Measurements from ENCODE around the gene QSOX2. TPM values are rescaled to one million over a fixed set of nuclear protein-coding genes. Genes with fewer than 3 reads are reported as not detected.

QSOX2 gene
- total RNA-seq, 1 experiment from 2014 or later, result 20.1 TPM

DNA sequence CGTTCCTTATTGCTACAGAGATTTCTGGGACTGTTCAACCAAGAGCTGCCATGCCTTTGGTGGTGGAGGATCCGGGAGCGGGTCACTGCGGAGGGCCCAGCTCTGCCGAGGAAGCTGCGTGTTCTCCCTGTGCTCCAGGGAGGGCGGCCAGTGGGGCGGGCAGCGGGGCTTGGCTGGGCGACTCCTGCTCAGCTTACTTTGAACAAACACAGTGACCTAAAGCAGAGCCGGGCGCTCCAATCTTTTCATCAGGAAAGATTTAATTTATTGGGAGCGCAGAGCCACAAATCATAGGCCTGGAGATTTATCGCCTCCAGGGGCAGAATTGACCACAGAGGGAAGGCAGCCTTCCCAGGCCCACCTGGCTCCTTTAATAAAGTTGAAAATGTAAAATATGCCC is 68.4 kb downstream of the QSOX2 start:
- no peak for DNase-seq (ENCODE audit: low read depth)

- DNase-seq (ENCODE audit: low read depth), result no peak
Measured at GRCh38 chr9:136175616-136176197, 69.9 kb downstream of the QSOX2 start.

GRCh38 chr9:136174779-136175615 is 70.6 kb downstream of the QSOX2 start:
- DNase-seq (ENCODE audit: low read depth), result no peak

DNA sequence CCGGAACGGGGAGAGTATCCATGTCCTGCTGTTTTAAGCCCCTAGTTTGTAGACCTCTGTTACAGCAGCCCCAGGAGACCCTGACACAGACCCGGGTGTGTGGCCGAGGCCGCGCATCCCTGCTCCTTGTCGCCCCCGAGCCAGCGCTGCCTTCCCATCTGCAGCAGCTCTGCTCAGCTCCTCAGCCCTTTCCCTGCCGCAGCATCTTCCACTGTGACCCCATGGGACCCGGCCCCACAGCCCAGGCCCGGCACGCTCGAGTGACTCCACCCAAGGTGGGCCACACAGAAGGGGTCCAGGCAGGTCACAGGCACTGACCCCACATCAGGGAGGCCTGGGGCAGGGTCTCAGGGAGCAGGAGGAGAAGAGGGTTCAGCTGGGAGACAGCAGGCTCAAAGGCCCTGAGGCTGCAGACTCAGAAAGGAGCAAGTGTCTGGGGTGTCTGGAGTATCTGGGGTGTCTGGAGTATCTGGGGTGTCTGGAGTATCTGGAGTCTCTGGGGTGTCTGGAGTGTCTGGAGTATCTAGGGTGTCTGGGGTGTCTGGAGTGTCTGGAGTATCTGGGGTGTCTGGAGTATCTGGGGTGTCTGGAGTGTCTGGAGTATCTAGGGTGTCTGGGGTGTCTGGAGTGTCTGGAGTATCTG is 71.8 kb downstream of the QSOX2 start:
- no peak for DNase-seq (ENCODE audit: low read depth)

DNA sequence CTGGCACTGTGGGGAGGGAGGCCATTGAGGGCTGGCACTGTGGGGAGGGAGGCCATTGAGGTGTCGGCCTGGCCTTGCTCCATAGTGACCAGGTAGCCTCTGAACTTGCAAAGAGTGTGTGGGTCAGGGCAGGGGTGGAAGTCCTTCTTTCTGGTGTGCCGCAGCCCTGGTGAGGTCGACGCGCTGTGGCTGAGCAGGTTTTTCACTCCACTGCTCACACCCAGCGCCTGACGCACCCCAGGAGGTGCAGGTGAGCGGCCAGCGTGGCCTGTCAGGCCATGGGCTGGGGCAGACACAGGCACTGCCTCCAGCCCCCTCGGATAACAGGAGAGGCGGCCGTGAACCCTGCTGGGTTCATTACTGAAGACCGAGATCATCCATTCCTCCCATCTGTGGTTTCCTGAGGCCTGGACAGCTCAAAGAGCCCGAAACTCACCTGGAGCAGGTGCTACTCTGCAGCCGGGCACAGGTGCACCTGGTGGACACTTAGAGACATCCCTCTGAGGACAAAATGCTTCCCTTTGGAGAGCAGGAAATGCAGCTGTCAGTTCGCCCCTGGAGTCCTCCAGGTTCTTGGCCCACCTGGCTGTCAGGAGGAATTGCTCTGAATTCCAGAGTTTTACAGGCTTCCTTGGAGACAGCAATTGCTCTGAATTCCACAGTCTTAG is 73.1 kb downstream of the QSOX2 start:
- no peak for DNase-seq (ENCODE audit: low read depth)

DNA sequence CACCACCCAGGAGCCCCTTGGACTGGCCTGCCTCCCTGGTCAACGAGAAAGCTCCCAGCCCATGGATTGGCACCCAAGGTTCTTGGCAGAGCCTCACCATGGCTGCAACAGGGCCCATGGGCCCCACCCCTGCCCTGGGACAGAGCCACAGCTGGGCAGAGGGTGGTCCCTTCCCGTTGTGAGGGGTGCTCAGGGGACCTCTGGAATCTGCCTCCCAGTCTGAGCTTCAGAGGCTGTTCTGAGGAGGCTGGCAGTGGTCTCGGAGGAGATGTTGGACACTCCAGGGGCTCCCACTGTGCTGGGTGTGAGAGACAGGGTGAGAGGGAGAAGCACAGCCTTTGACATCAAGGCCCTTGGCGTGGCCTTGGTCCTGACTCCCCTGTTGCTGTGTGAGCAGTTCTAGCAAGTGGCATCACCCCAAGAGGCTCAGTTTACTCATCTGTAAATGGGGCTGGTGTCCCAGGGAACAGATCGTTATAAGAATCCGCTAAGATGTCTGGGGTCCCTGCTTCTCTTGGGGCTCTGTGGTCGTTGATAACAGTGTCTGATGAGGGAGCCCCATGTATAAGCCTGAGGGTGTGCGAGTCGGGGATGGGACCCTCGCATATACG is 73.7 kb downstream of the QSOX2 start:
- no peak for DNase-seq (ENCODE audit: low read depth)

DNA sequence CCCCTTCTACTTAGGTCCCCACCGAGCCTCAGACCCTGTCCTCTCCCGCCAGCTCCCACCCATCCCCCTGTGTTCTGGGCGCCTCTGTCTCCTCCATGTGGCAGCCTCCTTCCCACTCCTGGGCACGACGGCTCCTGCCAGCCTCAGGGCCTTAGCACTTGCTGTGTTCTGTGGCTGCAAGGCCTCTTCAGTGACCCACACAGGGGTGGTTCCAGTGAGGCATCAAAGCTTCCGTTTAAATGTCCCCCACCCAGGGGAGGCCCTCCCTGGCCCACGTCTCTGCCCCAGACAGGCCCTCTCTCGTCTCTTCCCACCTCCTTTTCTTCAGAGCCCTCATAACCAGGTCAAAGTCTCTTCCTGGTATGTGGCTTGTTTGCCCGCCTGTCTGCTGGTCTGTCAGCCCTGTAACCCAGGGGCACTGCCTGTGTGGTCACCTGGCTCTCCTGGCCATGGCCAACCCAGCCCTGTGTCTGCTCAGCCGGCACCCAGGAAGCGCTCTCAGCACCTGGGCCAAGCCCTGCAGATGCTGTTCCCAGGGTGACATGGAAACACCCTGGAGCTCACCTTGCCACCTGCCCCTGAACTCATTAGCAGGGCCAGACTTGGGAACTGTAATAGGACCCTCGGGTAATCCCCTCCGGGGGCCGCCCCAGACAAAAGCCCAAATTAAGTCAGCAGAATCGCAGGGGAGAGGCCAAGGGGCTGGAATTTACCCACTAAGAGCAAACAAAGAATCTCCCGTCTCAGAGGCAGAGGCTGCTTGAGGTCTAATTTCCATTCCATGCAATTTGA is 74.4 kb downstream of the QSOX2 start:
- no peak for DNase-seq (ENCODE audit: low read depth)

- DNase-seq (ENCODE audit: low read depth), result no peak
Measured at GRCh38 chr9:136170006-136170901, 75.4 kb downstream of the QSOX2 start.

GRCh38 chr9:136169495-136169894 is 76.1 kb downstream of the QSOX2 start:
- no peak for DNase-seq (ENCODE audit: low read depth)

- no peak for DNase-seq (ENCODE audit: low read depth)
Measured at GRCh38 chr9:136163248-136163850, 82.3 kb downstream of the QSOX2 start.

DNA sequence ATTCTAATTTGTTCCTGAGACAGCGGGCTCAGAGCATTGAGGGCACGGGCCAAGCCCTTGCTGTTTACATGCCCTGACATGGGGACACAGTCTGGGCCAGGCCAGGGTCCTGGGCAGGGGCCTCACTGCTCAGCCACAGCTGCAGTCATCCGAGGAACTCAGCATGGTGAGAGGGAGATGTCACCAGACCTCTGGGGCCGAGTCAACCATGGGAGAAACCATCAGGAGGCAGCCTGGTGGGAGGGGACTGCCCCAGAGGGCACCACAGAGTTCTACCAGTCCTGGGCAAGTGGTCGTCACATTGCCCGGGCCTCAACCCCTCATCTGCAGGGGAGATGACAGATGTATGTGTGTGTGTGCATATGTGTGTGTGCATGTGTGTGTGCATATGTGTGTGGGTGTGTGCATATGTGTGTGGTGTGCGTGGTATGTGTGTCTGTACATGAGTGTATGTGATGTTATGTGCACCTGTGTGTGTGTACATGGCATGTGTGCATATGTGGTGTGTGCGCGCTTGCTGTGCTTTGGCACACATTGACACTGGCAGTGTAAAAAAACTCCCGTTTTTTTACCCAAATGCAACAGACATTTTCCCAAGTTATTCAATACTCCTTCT is 84.5 kb downstream of the QSOX2 start:
- no peak for DNase-seq (ENCODE audit: low read depth)

DNA sequence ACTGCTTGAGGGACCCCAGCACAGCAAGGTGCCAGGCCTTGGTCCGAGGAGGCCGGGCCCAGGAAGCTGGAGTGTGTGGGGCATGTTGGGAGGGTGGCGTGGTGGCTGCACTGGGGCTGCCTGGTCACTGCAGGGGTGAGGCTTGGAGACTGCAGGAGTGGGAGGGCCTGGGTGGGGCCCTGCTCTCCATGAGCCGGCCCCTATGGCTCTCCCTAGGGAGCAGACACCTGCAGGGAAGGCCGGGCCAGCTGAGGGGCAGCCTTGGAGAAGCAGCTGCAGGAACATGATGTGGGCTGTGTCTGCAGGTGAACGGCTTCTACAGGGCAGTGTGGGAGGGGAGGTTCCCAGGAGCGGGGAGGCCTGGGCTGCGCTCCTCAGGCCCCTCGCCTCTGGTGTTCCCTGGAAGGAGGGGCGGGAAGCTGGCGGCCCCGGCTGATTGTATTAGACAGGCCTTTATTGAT is 85.2 kb downstream of the QSOX2 start:
- no peak for DNase-seq (ENCODE audit: low read depth)

- DNase-seq (ENCODE audit: low read depth), result no peak
Measured at GRCh38 chr9:136159851-136160250, 85.8 kb downstream of the QSOX2 start.

DNA sequence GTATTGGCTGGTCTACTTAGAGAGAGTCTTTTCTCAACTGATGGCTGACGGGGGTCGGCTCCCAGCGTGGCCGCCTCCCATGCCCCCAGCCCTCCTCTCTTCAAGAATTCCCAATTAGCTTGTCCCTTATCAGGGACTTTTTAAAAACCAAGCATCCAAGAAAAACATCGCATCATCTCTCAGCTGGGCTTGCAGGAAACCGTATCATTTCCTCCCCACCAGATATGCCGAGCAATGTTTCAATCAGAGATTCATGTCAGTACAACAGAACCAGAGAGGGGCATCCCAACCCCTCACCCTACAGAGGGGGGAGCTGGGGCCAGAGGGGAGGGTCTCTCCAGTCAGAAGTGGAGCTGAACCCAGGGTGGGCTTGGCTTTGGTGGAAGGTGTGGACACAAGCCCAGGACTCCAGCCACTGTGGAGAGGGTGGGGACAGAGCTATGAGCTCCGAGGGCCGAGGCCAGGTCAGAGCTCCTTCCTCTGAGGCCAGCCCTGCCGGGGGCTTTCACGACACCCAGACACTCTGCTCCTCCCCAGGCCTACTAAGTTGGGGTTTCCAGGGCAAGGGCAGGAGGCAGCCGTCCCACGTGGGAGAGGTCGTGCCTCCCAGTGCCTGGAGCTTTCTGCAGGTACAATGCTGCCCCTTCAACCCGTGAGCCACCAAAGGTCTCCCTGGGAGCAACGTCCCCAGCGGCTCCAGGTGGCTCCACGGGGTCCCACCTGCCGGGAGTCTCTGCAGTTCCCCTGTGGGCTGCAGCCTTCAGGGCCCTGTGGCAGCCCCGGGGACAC is 87.9 kb downstream of the QSOX2 start:
- DNase-seq (ENCODE audit: low read depth), result no peak

Data from M059J (cell line).